NCI-H1048 (cell line): Measurements from ENCODE around the gene LRRC4C.

ENCODE experiments used
- DNase-seq: peaks from one replicate; lab custom pipeline; 2025; lab: John Stamatoyannopoulos, UW

Gene LRRC4C

GRCh38 chr11:40467771-40468170 is 991.7 kb downstream of the LRRC4C start:
- no peak for DNase-seq

- DNase-seq: peak; percentile 10
These were observed 1014.1 kb downstream of the LRRC4C start for GRCh38 chr11:40445391-40445790.

- DNase-seq: no peak
These were observed 1015.3 kb downstream of the LRRC4C start for GRCh38 chr11:40444151-40444550.

GRCh38 chr11:40435344-40435743 is 1024.1 kb downstream of the LRRC4C start:
- no peak for DNase-seq

- no peak for DNase-seq
These were observed 1024.5 kb downstream of the LRRC4C start for GRCh38 chr11:40434926-40435325.

- no peak for DNase-seq
These were observed 1027.1 kb downstream of the LRRC4C start for GRCh38 chr11:40432358-40432757.

- DNase-seq: no peak
These were observed 1034.3 kb downstream of the LRRC4C start for GRCh38 chr11:40425168-40425567.

- no peak for DNase-seq
These were observed 1038.1 kb downstream of the LRRC4C start for GRCh38 chr11:40421208-40421981.

- no peak for DNase-seq
These were observed 1041.8 kb downstream of the LRRC4C start for GRCh38 chr11:40417627-40418026.

- DNase-seq: no peak
These were observed 1052.1 kb downstream of the LRRC4C start for GRCh38 chr11:40407355-40407754.

GRCh38 chr11:40405614-40406013 is 1053.8 kb downstream of the LRRC4C start:
- no peak for DNase-seq

- DNase-seq: no peak
These were observed 1056.1 kb downstream of the LRRC4C start for GRCh38 chr11:40403321-40403720.

GRCh38 chr11:40401132-40401853 is 1058.2 kb downstream of the LRRC4C start:
- no peak for DNase-seq

- DNase-seq: no peak
These were observed 1062.3 kb downstream of the LRRC4C start for GRCh38 chr11:40397141-40397540.

- no peak for DNase-seq
These were observed 1065.9 kb downstream of the LRRC4C start for GRCh38 chr11:40393511-40393910.

GRCh38 chr11:40391679-40392078 is 1067.8 kb downstream of the LRRC4C start:
- no peak for DNase-seq

- DNase-seq: no peak
These were observed 1071.2 kb downstream of the LRRC4C start for GRCh38 chr11:40388097-40388818.

GRCh38 chr11:40387240-40387980 is 1072.0 kb downstream of the LRRC4C start:
- no peak for DNase-seq

GRCh38 chr11:40384991-40385390 is 1074.5 kb downstream of the LRRC4C start:
- DNase-seq: no peak

GRCh38 chr11:40381481-40381880 is 1078.0 kb downstream of the LRRC4C start:
- DNase-seq: no peak

GRCh38 chr11:40380835-40381234 is 1078.6 kb downstream of the LRRC4C start:
- DNase-seq: no peak

GRCh38 chr11:40376331-40376730 is 1083.1 kb downstream of the LRRC4C start:
- DNase-seq: no peak
